HG03439 (cell line): ENCODE results near the gene XYLT1.

Source experiments
- ATAC-seq: cut with Tn5 transposase; IDR thresholded peaks from one replicate; pipeline ENCODE4 v1.9.1; 2021; ENCODE audit warnings: mild to moderate bottlenecking, moderate library complexity; ENCODE audit not compliant: unreplicated experiment

Gene XYLT1

GRCh38 chr16:17129971-17130370, 340.8 kb downstream of the XYLT1 start:
- ATAC-seq, result no peak

GRCh38 chr16:17128791-17129190, 342.0 kb downstream of the XYLT1 start:
- no peak for ATAC-seq

- no peak for ATAC-seq
These were observed 344.6 kb downstream of the XYLT1 start for GRCh38 chr16:17126156-17126555.

GRCh38 chr16:17125671-17126070, 345.1 kb downstream of the XYLT1 start:
- ATAC-seq, result no peak

GRCh38 chr16:17117906-17118577, 352.7 kb downstream of the XYLT1 start:
- ATAC-seq, result no peak

GRCh38 chr16:17116595-17117322, 354.0 kb downstream of the XYLT1 start:
- no peak for ATAC-seq

- no peak for ATAC-seq
These were observed 361.3 kb downstream of the XYLT1 start for GRCh38 chr16:17109413-17109812.

GRCh38 chr16:17108596-17108995, 362.2 kb downstream of the XYLT1 start:
- no peak for ATAC-seq

GRCh38 chr16:17107450-17107849, 363.3 kb downstream of the XYLT1 start:
- ATAC-seq, result no peak

- no peak for ATAC-seq
These were observed 364.4 kb downstream of the XYLT1 start for GRCh38 chr16:17106243-17106791.

- no peak for ATAC-seq
These were observed 365.4 kb downstream of the XYLT1 start for GRCh38 chr16:17105239-17105797.

- no peak for ATAC-seq
These were observed 366.1 kb downstream of the XYLT1 start for GRCh38 chr16:17104654-17105053.

GRCh38 chr16:17103216-17103615, 367.5 kb downstream of the XYLT1 start:
- ATAC-seq, result no peak

GRCh38 chr16:17101646-17102045, 369.1 kb downstream of the XYLT1 start:
- ATAC-seq, result no peak

GRCh38 chr16:17098685-17099084, 372.1 kb downstream of the XYLT1 start:
- no peak for ATAC-seq

GRCh38 chr16:17084130-17084529, 386.6 kb downstream of the XYLT1 start:
- ATAC-seq, result no peak

GRCh38 chr16:17083628-17084027, 387.1 kb downstream of the XYLT1 start:
- no peak for ATAC-seq

GRCh38 chr16:17082095-17082882, 388.5 kb downstream of the XYLT1 start:
- no peak for ATAC-seq

GRCh38 chr16:17080105-17080504, 390.7 kb downstream of the XYLT1 start:
- ATAC-seq, result no peak

- ATAC-seq, result no peak
These were observed 391.7 kb downstream of the XYLT1 start for GRCh38 chr16:17078931-17079631.
